Eye (tissue), 1 donor: ENCODE data around the gene GAS2L3.
A peak's percentile ranks its signal among the peaks of the same experiment; 100 is the strongest.
"Not testable (repeated sequence)": the region's sequence is repeated elsewhere in the genome, so short reads cannot be mapped to it uniquely, and the experiment has no call there.

Source experiments
- DNase-seq: peaks from one replicate; pipeline ENCODE4 v3.0.0-alpha.2; 2015

GAS2L3 gene

DNA sequence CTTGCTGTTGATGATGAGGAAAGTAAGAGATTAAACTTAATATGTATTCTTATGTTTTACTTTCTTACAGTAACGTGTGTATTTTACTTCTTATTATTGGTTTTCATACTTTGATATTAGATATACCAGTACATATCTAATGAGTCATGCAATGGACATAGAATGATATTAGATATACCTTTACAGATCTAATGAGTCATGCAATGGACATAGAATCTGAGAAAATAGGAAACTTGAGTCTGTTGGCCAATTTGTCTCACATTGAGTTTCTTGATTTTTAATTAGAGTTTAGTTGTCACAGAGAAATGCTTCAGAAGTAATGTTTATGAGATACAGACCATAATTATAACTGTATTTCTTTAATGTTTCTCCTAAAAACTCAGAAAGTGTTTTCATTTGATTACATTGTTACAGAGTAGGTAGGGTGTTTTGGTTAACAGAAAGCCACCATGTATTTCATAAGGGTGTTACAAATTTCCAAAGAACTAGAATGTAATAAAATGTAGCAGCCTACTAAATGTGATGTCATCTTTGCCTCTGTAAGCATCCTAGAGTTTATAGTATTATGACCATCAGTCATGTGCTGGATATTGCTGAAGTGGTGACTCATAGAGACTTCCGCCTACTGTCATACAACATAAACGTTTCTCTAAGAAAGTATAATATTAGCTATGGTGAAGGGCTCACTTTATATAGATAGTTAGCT, 3.0 kb downstream of the GAS2L3 start:
- DNase-seq, result no peak

DNA sequence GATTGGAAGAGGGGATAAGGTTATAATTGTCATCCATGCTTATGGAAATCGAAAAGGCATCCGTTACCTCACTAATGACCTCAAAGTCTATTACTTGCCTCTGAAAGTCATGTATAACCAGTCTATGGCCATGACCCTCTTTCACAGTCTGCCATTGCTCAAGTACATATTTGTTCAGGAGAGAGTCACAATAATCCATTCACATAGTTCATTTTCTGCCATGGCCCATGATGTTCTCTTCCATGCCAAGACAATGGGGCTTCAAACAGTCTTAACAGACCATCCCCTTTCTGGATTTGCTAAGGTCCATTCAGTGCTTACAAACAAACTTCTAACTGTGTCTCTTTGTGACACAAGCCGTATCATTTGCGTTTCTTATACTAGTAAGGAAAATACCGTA, 5.4 kb downstream of the GAS2L3 start:
- DNase-seq, result no peak

DNA sequence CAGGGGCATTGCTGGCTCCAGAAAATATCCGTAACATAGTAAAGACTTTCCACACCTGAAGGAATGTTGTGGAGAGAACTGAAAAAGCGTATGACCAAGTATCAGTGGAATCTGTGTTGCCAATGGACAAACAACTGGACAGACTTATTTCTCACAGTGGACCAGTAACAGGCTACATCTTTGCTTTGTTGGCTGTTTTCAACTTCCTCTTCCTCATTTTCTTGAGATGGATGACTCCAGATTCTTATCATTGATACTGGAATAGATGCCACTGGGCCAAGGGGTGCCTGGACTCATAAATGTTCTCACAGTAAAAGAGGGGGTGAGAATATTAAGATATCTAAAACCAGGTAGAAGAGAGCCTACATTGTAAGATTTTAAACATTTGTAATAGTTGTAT, 6.4 kb downstream of the GAS2L3 start:
- no peak for DNase-seq

DNA sequence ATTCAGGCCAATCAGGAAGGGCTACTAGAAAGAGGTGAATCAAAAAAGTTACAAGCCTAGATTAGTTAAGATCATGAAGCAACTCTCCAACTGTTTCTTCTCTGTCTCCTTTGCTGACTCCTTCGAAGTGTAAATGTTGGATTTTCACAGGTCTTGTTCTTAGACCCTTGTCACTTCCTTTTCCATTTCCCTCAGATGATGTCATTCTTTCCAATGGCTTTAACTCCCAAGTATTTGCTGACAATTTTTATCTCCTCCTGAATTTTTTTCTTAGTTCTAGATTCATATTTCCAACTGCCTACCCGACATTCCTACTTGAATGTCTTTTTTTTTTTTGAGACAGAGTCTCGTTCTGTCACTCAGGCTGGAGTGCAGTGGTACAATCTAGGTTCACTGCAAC, 10.8 kb downstream of the GAS2L3 start:
- no peak for DNase-seq

DNA sequence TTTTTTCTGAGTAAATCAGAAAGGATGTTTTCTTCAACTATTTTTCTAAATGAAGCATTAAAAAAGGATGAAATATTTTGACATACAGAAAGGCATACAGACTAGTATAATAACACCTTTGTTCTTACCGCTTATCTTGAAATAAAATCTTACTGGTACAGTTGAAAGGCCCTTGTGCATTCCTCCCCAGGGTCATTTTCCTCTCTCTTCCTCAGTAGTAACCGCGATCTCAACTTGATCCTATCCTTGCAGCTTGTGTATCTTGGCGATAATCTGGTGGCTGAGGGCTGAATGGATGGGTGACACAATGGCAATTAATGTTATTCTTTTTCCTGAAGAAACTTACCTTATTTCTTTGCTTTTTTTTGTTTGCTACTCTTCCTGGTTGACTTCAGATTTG, 18.5 kb downstream of the GAS2L3 start:
- DNase-seq, result peak; percentile 8

DNA sequence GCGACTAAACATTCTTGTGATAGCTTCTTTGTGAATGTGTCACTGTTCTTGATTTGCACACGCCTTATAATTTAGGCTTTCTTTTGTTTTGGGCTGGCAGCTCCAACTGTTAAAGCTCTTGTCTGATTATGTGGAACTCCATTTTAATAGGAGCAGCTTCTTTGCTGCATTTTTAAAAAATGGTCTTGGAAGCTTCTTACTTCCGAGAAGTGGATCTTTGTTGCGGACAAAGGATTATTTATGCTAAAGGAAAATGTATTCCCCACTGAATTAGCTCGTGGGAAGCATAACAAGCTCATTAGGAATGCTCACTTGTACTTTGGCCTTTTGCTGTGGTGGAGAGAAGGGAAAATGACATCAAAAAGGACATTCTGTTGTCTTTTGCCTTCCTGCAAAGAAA, 20.0 kb downstream of the GAS2L3 start:
- peak; percentile 83 for DNase-seq

DNA sequence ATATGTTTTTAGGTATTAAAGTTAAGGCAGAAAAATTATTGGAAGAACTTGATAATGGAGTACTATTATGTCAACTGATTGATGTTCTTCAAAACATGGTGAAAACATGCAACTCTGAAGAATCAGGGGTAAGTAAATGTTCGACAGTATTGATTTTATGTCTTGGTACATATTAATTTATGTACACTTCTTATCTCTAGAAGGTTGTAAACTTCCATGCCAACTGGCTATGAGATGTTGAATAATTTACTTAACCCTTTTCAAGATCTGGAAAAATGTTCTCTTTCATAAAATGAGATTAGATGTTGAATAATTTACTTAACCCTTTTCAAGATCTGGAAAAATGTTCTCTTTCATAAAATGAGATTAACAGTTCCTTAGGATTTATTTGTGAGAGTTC, 28.1 kb downstream of the GAS2L3 start:
- no peak for DNase-seq

DNA sequence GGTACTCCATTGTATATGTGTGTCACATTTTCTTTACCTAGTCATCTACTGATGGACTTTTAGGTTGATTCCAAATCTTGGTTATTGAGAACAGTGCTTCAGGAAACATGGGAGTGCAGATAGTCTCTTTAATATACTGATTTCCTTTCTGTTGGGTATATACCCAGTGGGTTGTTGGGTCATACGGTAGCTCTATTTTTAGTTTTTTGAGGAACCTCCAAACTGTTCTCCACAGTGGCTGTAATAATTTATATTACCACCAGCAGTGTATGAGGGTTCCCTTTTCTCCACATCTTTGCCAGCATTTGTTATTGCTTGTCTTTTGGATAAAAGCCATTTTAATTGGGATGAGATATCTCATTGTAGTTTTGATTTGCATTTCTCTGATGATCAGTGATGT, 29.5 kb downstream of the GAS2L3 start:
- DNase-seq, result not testable (repeated sequence)

DNA sequence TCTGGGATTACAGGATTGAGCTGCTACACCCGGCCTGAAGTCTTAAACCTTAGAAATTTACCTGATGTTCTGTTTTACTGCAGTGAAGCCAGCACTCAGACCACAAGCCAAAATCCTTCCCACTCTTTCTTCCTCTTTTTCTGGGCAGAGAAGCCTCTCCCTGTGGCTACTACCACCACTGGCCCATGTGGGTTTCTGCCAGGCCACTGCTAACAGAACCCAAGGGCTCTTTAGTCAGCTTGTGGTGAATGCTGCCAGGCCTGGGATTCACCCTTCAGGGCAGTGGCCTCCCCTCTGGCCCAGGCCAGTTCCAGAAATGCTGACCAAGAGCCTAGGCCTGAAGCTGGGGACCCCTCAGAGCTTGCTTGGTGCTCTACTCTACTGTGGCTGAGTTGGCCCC, 35.3 kb downstream of the GAS2L3 start:
- DNase-seq, result no peak

DNA sequence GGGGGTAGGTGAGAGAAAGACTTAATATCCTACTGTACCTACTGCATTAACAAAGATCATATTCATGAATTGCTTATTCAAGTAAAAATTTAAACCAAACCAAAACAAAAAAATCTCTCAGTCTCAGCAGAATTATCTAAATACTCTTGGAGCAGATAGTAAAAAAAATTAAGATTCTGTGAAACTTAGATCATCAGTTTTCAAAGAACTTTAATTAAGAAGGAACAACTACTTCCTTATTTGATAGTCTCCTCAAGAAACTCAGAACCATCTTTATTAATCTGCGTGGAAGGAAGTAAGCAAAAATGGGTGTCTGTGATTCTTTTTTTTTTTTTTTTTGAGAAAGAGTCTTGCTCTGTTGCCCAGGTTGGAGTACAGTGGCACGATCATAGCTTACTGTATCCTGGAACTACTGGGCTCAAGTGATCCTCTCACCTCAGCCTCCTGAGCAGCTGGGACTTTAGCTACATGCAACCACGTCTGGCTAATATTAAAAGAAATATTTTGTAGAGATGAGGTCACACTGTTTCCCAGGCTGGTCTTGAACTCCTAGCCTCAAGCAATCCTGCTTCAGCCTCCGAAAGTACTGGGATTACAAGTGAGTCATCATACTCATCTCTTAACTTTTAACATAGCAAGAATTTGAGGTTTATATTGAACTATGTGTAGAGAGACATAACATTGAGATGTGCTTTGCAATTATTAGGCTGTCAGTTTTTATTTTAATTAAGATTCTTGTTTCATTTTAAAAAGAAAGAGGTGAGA, 37.4 kb downstream of the GAS2L3 start:
- no peak for DNase-seq

DNA sequence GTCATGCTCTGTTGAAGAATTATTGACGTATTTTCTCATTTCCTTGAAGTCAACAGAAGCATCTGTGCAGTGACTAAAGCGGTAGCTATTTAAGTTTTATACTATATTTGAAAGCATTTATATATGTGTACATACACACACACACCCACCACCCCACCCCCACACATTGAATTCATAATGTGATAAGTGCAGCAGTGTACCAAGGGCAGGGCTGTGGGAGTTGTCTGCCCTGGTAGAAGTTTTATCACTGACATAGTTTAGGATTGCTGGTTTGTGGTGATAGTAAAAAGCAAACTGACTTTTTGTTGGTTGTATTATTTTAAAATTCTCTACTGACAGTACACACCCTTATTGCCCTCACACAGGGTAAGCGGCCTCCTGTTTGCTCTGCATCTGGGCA, 39.1 kb downstream of the GAS2L3 start:
- peak; percentile 44 for DNase-seq

DNA sequence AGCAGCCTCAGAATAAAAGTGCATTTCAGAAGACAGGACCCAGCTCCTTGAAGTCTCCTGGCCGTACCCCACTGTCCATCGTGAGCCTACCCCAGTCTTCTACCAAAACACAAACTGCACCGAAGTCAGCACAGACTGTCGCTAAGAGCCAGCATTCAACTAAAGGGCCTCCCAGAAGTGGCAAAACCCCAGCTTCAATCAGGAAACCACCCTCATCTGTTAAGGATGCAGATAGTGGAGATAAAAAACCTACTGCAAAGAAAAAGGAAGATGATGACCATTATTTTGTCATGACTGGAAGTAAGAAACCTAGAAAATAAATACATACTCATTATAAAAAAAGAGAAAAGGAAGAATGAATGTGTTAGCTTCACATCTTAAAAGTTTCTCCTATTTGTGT, 51.1 kb downstream of the GAS2L3 start:
- DNase-seq, result no peak

DNA sequence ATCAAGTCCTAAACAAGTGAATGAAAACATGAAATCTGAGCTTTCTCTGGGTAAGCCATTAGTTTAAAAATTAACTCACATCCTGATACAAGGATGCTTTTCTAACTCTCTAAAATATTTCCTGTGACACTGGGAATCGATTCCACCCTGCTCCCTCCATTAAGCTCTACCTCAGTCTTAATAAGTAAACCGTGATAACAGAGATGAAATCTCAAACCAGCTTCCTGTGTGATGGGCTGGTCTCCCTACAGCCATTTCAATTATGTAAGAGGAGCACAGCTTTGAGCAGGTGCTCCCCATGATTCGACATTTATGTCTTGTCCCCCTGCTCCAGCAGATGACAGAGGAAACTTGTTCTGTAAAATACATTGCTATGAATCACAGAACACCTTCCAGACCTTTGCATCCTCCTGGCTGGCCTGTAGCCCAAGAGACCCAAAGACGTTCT, 59.0 kb downstream of the GAS2L3 start:
- no peak for DNase-seq

DNA sequence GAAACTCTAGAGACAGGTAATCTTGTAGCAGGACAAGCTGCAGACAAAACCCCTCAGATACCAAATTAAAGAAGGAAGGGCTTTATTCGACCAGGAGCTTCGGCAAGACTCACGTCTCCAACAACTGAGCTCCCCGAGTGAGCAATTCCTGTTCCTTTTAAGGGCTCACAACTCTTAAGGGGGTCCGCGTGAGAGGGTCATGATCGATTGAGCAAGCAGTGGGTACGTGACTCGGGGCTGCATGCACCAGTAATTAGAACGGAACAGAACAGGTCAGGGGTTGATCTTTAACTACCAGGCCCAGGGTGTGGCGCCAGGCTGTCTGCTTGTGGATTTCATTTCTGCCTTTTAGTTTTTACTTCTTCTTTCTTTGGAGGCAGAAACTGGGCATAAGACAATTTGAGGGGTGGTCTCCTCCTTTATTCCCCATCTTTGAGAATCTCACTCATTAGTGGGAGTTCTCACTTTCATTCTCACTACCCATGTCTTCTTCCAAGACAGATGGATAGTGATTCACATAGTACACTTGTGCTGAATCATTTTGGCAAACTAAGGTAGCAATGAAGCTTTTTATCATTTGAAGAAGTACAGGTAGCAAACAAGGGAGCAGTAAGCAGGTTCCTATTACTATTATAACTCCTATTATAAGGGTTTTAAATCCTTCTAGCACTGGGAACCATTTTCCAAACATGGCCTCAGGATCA, 59.8 kb downstream of the GAS2L3 start:
- not testable (repeated sequence) for DNase-seq

DNA sequence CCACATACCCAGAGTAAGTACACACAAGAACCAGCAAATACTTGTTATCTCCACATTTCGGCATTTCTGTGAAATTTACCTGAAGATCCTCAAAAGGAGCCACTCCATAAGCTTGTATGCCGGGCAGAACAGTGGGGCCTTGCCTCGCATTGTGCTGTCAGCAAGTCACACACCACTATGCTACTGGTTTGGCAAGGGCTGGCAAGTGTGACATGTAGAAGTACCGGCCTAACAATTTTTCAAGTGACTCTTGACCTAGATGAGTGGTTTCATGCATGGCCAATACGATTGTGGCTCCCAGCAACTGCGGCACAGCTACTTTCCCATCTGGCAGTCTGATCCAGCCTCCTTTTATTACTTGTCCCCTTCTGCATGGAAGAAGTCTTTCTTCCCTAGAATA, 69.8 kb downstream of the GAS2L3 start:
- no peak for DNase-seq

DNA sequence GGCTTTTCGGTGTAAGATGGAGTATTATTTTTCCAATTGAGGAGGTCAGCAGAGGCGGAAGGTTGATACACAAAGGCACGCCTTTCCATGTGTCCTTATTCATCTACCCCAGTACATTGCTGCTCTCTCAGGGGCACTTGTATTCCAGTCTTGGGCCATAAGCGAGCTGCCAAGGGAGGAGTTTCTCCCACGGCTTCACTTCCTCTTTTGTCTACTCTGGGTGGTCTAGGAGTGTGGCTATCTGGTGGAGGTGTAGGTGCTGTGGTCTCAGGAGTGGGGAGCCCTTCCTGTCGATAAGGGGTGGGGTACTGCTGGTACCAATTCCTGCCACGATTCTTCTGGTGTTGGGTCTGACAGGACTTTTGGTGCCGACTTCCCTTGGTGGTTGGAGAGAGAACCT, 73.4 kb downstream of the GAS2L3 start:
- DNase-seq, result no peak

DNA sequence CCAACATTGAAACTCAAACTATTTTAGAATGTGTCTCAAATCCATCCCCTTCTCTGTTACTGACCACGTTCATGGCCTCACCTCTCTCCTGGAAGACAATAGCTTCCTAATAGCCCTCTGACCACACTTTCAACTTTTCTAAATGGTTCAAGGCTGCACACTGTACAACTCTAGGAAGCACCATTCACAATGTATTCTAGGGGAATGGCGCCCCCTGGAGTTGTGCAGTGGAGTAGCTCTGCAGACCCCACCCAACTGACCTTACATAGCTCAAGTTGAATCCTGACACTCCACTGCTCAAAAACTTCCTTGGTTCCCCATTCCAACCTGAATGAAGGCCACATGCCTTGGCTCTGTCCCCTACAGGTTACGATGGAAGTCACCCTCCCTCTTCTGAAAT, 77.6 kb downstream of the GAS2L3 start:
- DNase-seq, result no peak

DNA sequence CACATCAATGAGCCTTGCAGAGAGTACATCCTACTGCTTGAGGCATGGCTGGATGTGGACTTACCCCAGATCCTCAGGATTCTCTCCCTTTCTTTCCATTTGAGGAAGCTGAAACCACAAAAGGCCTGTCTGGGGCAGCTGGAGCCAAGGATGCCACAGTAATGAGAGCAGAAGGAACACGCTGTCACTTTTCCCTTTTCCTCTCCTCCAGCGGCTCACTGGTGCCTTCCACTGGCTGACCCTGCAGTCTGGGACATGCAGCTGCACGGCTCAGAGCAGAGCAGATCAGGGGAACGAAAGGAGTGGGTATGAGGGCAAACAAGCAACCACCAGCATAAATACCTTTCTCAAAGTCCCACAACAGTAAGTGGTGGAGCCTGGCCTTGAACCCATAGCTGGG, 78.2 kb downstream of the GAS2L3 start:
- DNase-seq, result no peak

DNA sequence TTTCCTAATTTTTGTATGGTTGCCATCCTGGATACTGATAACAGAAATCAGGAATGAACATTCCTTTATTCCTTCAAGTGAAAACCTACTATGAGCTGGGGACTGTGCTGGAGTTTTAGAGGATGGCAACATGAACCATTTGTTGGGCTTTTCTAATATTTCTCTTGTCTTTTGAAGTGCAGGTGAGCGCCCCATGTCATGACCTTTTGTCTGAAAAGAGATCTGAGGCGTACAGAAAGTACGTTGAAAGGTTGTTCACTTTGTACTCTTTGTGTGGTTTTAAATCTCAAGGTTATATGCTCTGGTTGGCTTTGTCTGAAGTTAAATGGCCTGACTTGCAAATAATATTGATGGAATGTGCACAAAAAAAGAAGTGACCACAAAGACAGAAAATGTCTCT, 79.0 kb downstream of the GAS2L3 start:
- DNase-seq, result no peak

DNA sequence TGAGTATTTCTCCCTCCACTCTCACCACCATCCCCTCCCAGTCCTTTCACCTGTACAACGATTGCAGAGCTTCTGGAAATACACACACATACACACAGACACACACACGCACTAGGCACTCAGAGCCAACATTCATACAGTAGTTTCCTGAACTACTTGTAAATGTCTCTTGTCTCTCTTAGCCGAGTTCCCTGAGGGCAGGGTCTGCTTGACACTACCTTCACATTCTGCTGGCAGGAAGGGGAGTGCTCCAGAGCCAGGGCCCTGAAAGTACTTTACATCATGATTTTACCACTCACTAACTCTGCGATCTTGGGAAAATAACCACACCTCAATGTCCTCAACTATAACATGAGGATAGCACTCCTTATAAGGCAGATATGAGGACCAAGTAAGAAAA, 82.7 kb downstream of the GAS2L3 start:
- DNase-seq, result no peak

DNA sequence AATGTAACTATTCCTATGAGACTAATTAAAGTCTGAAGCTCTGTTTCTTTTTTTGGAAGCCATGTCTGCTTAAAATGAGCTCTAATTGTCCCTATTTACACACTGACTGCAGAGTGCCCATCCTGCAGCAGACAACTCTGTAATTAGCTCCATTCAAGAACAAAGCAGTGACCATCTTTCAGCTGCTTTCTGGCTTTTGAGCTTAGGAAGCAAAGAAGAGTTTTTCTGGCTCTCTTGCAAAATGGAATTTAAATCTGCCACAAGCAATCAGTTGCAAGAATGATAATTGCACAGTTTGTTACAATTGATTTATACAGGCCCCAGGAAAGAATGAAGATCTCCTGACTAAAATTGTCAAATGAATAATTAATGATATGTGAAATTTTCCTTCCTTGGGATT, 83.4 kb downstream of the GAS2L3 start:
- DNase-seq, result peak; percentile 54

DNA sequence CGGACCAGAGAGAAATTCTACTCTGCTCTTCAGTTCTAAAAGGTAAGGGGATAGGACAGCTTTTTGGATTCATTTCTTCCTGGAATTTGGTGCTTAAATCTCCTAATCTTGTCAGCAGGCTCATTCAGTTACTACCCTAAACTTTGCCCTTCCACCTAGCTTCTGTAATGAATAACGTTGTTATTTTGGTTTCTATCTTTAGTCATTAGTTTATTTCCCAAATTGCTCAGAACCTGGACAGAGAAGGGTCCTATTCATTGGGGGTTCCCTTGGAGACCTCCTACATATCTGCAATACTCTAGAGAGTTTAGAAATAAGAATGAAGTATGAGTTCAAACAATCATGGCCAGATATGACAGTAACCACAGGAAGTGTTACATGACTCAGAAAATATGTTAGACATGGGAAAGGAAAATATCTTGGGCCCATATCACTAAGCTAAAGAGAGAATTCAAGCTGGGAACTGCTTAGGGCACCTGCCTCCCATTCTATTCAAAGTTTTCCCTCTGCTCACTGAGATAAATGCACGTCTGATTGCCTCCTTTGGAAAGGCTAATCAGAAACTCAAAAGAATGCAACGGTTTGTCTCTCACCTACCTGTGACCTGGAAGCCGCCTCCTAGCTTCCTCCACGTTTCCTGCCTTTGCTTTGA, 87.9 kb downstream of the GAS2L3 start:
- no peak for DNase-seq

DNA sequence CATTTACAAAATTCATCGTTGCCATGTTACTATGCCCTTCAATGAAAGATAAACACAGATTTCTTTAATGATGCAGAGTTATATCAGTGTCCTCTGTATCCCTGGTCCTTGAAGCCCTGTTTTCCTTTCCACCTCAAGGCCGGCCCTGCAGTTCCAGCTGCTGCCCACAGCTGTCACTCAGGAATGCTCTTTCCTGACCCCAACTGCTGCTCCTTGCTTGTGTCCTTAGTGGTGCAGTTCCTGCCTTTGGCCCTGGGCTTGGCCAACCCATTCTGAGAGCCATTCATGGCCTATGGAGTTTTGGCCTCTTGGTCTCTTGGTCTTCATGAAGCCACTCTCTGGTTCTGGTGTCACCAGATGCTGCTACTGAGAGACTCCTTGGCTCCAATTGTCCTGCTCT, 93.1 kb downstream of the GAS2L3 start:
- DNase-seq, result no peak
